Skin epidermis (tissue), 12 donors: ENCODE measurements around the gene HASPIN.
"Not testable (repeated sequence)": the region's sequence is repeated elsewhere in the genome, so short reads cannot be mapped to it uniquely, and the experiment has no call there.

ENCODE experiments used
- H3K27ac ChIP-seq, 21 experiments: fragments of 200-600 bp; sonication (generic) in 11 of 21; one replicate each; pipeline ENCODE4 v1.5.0; 2020; ENCODE audit warnings: mild to moderate bottlenecking in 3 of 21, inconsistent platforms in 2 of 21, moderate library complexity in 2 of 21
- H3K4me3 ChIP-seq, 7 experiments: fragments of 200-600 bp; sonication (generic) in 2 of 7; one replicate each; pipeline ENCODE4 v1.5.0; 2020; ENCODE audit warnings: inconsistent platforms in 2 of 7, mild to moderate bottlenecking in 2 of 7, moderate library complexity in 1 of 7

HASPIN gene

GRCh38 chr17:3695129-3695722 lies 28.5 kb upstream of the HASPIN start:
- H3K4me3 ChIP-seq = peak overlapping the region; percentile 26 to 47 (median 40)

GRCh38 chr17:3695723-3696411 lies 27.8 kb upstream of the HASPIN start, which contains the start of gene P2RX5:
Gene P2RX5, minus strand, starts transcription at chr17:3696155. Its CDS starts 150 bp downstream, at chr17:3696005.
- Histone ChIP-seq H3K27ac (peak within 1 kb of the TSS in 6 of 21 experiments; percentile 24 to 67 (median 30)), H3K4me3 (peak within 1 kb of the TSS; percentile 26 to 47 (median 40))

More at GRCh38 chr17:3695129-3695722, 28.5 kb upstream of the HASPIN start:
- peak overlapping the region in 6 of 21 experiments; percentile 24 to 67 (median 30) for H3K27ac ChIP-seq

GRCh38 chr17:3697103-3697476 lies 26.6 kb upstream of the HASPIN start:
- Histone ChIP-seq H3K4me3 (no peak overlapping the region), H3K27ac (no peak overlapping the region)

GRCh38 chr17:3698139-3698538 lies 25.6 kb upstream of the HASPIN start:
- H3K4me3 ChIP-seq = no peak overlapping the region
- no peak overlapping the region for H3K27ac ChIP-seq

- Histone ChIP-seq H3K27ac (no peak overlapping the region), H3K4me3 (no peak overlapping the region)
Measured at GRCh38 chr17:3699951-3700350, 23.8 kb upstream of the HASPIN start.

GRCh38 chr17:3702041-3702539 lies 21.6 kb upstream of the HASPIN start:
- not testable (repeated sequence) for H3K27ac ChIP-seq, H3K4me3 ChIP-seq

GRCh38 chr17:3704931-3705717 lies 18.6 kb upstream of the HASPIN start:
- no peak overlapping the region for H3K4me3 ChIP-seq
- H3K27ac ChIP-seq = no peak overlapping the region

- not testable (repeated sequence) for H3K4me3 ChIP-seq, H3K27ac ChIP-seq
Measured at GRCh38 chr17:3705718-3705984, 18.1 kb upstream of the HASPIN start.

GRCh38 chr17:3708366-3708765 lies 15.3 kb upstream of the HASPIN start:
- H3K27ac ChIP-seq = peak overlapping the region in 1 of 21 experiments; percentile 25
- H3K4me3 ChIP-seq = no peak overlapping the region

GRCh38 chr17:3710951-3711383 lies 12.7 kb upstream of the HASPIN start:
- H3K4me3 ChIP-seq = no peak overlapping the region
- H3K27ac ChIP-seq = peak overlapping the region in 8 of 21 experiments; percentile 24 to 79 (median 55)

- H3K4me3 ChIP-seq = no peak overlapping the region
- H3K27ac ChIP-seq = no peak overlapping the region
Measured at GRCh38 chr17:3712811-3713463, 10.8 kb upstream of the HASPIN start.

- Histone ChIP-seq H3K27ac (no peak overlapping the region), H3K4me3 (no peak overlapping the region)
Measured at GRCh38 chr17:3715296-3715695, 8.4 kb upstream of the HASPIN start.

- H3K27ac ChIP-seq = no peak overlapping the region
- H3K4me3 ChIP-seq = no peak overlapping the region
Measured at GRCh38 chr17:3718201-3718600, 5.5 kb upstream of the HASPIN start.

- Histone ChIP-seq H3K4me3 (no peak overlapping the region), H3K27ac (no peak overlapping the region)
Measured at GRCh38 chr17:3719265-3719664, 4.4 kb upstream of the HASPIN start.

GRCh38 chr17:3722716-3723115 lies 987 bp upstream of the HASPIN start:
- Histone ChIP-seq H3K4me3 (peak overlapping the region; percentile 68 to 95 (median 74)), H3K27ac (peak overlapping the region in 18 of 21 experiments; percentile 81 to 96 (median 90))

- Histone ChIP-seq H3K4me3 (peak overlapping the region; percentile 68 to 95 (median 74)), H3K27ac (peak overlapping the region in 20 of 21 experiments; percentile 74 to 96 (median 90))
Measured at GRCh38 chr17:3723188-3723555, 531 bp upstream of the HASPIN start.

- Histone ChIP-seq H3K27ac (peak overlapping the region in 13 of 21 experiments; percentile 51 to 95 (median 92)), H3K4me3 (peak overlapping the region; percentile 68 to 95 (median 74))
Measured at GRCh38 chr17:3724378-3725077, 825 bp downstream of the HASPIN start.

GRCh38 chr17:3727041-3727440 lies 3.3 kb downstream of the HASPIN start:
- no peak overlapping the region for H3K27ac ChIP-seq
- no peak overlapping the region for H3K4me3 ChIP-seq

GRCh38 chr17:3728099-3728498 lies 4.4 kb downstream of the HASPIN start:
- not testable (repeated sequence) for H3K4me3 ChIP-seq, H3K27ac ChIP-seq
